GM10847 (cell line): ENCODE data around the gene PCDHA2.

Source experiments
- POLR2A ChIP-seq: IDR thresholded peaks from 2 replicates; pipeline ENCODE4 v1.6.1; 2011; ENCODE audit not compliant: insufficient read length; ENCODE audit errors: extremely low read depth

PCDHA2 gene

DNA sequence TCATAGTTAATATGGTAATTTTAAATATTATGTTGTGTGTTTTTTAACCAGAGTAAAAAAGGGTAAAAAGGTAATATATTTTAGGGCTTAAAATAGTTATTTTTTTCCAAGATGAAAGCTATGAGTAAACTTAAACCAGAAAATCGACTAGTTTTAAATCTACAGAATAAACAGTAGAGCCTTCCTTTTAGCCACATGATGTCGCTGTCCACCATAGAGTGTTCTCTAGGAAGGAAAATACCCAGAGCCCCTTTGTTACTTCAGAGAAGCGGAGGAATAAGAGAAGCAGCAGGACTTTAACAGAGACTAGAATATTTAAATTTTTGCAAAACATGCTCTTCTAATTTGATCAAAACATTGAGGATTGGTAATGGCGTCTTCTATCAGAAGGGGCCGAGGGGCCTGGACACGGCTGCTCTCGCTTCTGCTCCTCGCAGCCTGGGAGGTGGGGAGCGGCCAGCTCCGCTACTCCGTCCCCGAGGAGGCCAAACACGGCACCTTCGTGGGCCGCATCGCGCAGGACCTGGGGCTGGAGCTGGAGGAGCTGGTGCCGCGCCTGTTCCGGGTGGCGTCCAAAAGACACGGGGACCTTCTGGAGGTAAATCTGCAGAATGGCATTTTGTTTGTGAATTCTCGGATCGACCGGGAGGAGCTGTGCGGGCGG is at the start of gene PCDHA2:
Gene PCDHA2, plus strand, starts transcription at position 258 of the 664 bp plus-strand sequence.
- TF ChIP-seq POLR2A, result no peak

DNA sequence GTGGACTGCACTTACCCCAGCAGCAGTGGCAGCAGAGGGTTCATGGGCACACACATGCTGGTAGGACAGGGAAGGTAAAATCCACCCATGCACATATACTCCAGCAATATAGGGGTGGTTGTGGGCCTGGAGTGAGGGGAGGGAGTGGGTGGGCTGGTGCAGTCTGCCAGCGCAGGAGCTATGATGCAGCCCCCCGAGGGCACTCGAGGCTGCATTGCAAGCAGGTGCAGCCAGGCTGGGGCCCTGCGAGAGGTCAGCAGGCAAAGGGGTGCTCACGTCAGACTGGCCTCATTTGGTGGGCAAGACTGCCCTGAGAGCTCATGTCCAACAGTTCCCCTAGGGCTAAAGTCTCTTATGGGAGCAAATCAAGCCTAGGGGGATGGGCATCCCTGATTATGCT is 41.1 kb upstream of the PCDHA2 start:
- no peak for TF ChIP-seq POLR2A

DNA sequence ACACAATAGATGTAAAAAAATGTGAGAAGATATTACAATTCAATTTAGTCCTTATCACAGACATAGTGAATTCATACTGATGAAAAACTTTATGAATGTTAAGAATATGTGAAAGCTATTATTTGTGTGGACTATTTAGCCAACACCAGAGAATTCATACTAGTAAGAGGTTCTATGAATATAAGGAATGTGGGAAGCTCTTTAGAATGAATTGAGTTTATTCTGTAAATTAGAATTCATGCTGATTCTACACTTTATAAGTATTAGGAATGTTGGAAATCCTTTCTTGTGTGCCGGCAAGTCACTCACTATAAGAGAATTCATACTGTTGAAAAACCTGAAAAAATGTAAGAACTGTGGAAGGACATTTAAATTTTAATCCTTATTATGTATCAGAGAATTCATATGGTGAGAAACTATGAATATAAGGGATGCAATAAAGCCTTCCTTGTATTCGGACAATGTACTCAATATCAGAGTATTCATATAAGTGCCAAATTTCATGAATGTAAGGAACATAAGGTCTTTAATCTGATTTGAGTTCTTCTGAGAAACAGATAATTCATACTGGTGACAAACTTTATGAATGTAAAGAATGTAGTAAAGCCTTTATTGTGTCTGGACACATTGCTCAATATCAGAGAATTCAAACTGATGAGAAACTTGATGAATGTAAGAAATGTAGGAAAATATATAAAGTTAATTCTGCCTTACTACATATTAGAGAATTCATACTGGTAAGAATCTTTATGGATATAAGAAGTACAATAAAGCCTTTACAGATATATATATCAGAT is 30.3 kb upstream of the PCDHA2 start:
- TF ChIP-seq POLR2A, result no peak

DNA sequence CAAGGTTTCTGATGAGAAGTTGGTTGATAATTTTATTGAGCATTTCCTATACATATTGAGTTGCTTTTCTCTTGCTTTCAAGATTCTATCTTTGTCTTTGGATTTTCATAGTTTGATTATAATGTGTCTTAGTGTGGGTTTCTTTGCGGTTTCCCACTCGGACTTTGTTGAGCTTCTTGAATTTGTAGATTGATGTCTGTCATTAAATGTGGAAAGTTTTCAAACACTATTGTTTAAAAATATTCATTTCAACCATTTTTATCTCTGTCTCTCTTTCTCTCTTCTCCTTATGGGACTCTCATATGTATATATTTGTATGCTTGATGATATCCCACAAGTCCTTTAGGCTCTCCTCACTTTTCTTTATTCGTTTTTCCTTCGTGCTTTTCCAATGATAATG is 27.2 kb upstream of the PCDHA2 start:
- no peak for TF ChIP-seq POLR2A

DNA sequence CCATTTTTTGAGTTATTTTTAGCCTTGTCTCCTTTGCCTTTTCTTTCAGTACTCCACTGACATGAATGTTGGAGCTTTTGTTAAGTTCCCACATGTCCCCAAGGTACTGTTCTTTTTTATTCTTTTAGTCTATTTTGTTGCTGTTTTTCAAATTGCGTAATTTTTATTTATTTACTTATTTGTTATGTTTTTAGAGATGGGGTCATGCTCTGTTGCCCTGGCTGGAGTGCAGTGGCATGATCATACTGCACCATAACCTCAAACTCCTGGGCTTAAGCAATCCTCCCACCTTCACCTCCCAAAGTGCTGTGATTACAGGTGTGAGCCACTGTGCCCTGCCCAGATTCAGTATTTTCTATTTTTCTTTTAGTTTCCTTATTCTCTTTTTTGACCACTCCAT is 14.1 kb upstream of the PCDHA2 start:
- no peak for TF ChIP-seq POLR2A

DNA sequence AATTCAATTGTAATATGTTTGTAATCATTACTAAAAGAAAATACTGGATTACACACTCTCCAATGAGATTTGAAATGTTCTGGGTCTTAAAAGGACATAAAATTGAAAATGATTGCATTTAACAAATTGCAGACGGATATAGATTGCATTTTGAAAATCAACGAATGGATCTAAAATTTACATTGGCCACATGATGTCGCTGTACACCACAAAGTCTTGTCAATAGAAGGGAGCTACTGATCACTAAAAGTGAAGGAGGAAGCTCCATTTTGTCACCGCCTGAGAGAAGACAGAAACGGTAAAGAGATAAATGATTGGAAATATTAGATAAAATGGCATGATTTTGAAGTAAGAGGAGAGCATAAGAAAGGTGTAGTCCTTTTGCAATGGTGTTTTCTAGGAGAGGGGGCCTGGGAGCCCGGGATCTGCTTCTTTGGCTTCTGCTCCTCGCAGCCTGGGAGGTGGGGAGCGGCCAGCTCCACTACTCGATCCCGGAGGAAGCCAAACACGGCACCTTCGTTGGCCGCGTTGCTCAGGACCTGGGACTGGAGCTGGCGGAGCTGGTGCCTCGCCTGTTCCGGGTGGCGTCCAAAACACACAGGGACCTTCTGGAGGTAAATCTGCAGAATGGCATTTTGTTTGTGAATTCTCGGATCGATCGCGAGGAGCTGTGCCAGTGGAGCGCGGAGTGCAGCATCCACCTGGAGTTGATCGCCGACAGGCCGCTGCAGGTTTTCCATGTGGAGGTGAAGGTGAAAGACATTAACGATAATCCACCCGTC is 8.6 kb upstream of the PCDHA2 start, which contains the start of gene PCDHA1:
Gene PCDHA1, plus strand, starts transcription at position 236 of the 782 bp plus-strand sequence.
- TF ChIP-seq POLR2A, result no peak

DNA sequence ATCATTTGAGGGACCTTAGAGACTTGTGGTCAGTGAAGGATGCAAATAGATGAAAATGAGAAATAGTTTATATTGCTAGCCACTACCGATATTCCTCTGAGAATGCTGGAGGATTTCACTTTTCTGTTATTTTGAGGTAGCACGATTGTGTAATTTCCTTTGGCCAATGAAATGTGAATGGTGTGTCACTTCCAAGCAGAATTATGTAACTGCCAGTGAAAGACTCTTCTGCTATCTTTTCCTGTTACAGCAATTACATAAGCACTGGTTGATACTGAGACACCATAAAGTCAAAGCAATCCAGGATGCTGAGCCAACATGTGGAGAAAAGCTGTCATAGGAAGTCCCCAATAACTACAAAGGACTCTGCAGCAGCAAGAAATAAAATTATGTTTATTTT is 3.6 kb upstream of the PCDHA2 start:
- no peak for TF ChIP-seq POLR2A

DNA sequence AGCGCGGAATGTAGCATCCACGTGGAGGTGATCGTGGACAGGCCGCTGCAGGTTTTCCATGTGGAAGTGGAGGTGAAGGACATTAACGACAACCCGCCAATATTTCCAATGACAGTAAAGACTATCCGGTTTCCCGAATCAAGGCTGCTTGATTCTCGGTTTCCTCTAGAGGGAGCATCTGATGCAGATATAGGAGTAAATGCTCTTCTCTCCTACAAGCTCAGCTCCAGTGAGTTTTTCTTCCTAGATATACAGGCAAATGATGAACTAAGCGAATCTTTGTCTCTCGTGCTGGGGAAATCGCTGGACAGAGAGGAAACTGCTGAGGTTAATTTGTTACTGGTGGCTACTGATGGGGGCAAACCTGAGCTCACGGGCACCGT is 598 bp downstream of the PCDHA2 start:
- no peak for TF ChIP-seq POLR2A

DNA sequence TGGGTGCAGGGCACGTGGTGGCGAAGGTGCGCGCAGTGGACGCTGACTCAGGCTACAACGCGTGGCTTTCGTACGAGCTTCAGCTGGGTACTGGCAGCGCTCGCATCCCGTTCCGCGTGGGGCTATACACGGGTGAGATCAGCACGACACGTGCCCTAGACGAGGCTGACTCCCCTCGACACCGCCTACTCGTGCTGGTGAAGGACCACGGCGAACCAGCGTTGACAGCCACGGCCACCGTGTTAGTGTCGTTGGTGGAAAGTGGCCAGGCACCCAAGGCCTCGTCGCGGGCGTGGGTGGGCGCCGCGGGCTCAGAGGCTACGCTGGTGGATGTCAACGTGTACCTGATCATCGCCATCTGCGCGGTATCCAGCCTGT is 2.1 kb downstream of the PCDHA2 start:
- no peak for TF ChIP-seq POLR2A

DNA sequence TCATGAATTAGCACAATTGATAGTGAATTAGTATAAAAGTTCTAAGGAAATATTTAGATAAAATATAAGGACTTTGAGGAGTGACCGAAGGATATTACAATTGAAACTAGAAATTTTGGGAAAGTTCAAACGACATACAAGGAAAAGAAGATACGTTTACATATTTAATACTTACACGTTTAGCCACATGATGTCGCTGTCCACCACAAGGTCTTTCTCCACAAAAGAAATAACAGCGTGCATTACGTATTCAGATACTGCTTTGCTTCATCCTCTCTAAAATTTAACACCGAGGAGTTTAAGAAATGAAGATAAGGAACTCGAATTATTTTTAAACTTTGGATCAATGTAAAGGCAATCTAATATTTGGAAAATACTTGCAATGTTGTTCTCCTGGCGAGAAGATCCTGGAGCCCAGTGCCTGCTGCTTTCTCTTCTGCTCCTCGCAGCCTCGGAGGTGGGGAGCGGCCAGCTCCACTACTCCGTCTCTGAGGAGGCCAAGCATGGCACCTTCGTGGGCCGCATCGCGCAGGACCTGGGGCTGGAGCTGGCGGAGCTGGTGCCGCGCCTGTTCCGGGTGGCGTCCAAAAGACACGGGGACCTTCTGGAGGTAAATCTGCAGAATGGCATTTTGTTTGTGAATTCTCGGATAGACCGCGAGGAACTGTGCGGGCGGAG is 6.3 kb downstream of the PCDHA2 start, which contains the start of gene PCDHA3:
Gene PCDHA3, plus strand, starts transcription at position 242 of the 678 bp plus-strand sequence.
- no peak for TF ChIP-seq POLR2A

DNA sequence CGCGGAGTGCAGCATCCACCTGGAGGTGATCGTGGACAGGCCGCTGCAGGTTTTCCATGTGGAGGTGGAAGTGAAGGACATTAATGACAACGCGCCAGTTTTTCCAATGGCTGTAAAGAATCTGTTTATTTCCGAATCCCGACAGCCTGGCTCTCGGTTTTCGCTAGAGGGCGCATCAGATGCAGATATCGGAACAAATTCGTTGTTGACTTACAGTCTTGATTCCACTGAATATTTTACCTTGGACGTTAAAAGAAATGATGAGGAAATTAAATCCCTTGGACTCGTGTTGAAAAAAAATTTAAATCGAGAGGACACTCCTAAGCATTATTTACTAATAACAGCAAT is 6.8 kb downstream of the PCDHA2 start:
- TF ChIP-seq POLR2A, result no peak

DNA sequence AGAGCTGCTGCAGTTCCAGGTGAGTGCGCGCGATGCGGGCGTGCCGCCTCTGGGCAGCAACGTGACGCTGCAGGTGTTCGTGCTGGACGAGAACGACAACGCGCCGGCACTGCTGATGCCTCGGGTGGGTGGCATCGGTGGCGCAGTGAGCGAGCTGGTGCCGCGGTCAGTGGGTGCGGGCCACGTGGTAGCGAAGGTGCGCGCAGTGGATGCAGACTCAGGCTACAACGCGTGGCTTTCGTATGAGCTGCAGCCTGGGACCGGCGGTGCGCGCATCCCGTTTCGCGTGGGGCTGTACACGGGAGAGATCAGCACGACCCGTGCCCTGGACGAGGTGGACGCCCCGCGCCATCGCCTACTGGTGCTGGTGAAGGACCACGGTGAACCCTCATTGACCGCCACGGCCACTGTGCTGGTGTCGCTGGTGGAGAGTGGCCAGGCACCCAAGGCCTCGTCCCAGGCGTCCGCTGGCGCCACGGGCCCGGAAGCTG is 8.2 kb downstream of the PCDHA2 start:
- no peak for TF ChIP-seq POLR2A

DNA sequence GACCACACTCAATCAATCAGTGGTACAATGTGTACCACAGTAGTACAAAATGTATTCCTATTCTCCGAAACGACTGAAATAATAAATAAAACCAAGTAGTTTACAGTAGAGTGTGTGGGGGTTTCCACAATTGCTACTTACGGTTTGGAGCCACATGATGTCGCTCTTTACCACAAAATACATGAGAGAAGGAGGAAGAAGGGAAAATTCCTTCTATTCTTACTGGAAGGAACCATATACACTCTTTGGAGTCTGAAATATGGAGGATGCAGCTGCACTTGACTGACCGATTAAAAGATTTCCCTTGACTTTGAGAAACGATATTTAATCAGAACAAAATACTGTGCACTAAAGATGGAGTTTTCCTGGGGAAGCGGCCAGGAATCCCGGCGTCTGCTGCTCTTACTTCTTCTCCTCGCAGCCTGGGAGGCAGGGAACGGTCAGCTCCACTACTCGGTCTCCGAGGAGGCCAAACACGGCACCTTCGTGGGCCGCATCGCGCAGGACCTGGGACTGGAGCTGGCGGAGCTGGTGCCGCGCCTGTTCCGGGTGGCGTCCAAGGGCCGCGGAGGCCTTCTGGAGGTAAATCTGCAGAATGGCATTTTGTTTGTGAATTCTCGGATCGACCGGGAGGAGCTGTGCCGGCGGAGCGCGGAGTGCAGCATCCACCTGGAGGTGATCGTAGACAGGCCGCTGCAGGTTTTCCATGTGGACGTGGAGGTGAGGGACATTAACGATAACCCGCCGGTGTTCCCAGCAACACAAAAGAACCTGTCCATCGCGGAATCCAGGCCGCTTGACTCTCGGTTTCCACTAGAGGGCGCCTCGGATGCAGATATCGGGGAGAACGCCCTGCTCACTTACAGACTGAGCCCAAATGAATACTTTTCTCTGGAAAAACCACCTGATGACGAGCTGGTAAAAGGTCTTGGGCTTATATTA is 12.5 kb downstream of the PCDHA2 start, which contains the start of gene PCDHA4:
Gene PCDHA4, plus strand, starts transcription at position 235 of the 942 bp plus-strand sequence.
- TF ChIP-seq POLR2A, result no peak

DNA sequence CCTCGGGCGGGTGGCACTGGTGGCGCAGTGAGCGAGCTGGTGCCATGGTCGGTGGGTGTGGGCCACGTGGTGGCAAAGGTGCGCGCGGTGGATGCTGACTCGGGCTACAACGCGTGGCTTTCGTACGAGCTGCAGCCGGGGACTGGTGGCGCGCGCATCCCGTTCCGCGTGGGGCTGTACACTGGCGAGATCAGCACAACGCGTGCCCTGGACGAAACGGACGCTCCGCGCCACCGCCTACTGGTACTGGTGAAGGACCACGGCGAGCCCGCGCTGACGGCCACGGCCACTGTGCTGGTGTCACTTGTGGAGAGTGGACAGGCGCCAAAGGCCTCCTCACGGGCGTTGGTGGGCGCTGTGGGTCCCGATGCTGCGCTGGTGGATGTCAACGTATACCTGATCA is 14.2 kb downstream of the PCDHA2 start:
- no peak for TF ChIP-seq POLR2A
